ENCODE measurements around the gene ACVR1. TPM values are rescaled to one million over a fixed set of nuclear protein-coding genes. Genes with fewer than 3 reads are reported as not detected.

Gene ACVR1
- total and polyA plus RNA-seq, 2 of the 13 experiments (the other 11 are each of a cell fraction or from before 2014, with no cell fraction given) = 2.3 to 5.4 TPM

- no TSS peak for BruUV-seq (replicated peaks)
- no peak for DNase-seq (ENCODE audit: low spot score)
- no peak overlapping the region for H2AFZ ChIP-seq (ENCODE audit: low read length)
- no peak overlapping the region for H3K9ac ChIP-seq (ENCODE audit: insufficient read depth, low read depth, low read length)
- no peaks in the 10 kb centered on the region for H3K4me1 ChIP-seq (ENCODE audit: insufficient read depth, low read length)
- H4K20me1 ChIP-seq (ENCODE audit: insufficient read depth, low read length) = no peaks in the 10 kb centered on the region
- FAIRE-seq = no peak
- H3K4me3 ChIP-seq (replicated peaks in 1 of 3; ENCODE audit: insufficient read depth in 1 of 3, low read depth in 2 of 3, low read length in 3 of 3) = no peak overlapping the region
- intact Hi-C loops (cut with micrococcal nuclease; ENCODE audit: unreplicated experiment) (no loop called here), in situ Hi-C loops (cut with HindIII; ENCODE audit: extremely low pct_ligation_motif_present, low pct_unique_long_range_greater_than_20kb) (no loop called here)
- no peaks in the 10 kb centered on the region for H3K27me3 ChIP-seq (ENCODE audit: control insufficient read depth in 1 of 2, insufficient read depth in 2 of 2, low read length in 2 of 2)
- TF ChIP-seq TFAP4 (IDR thresholded peaks at IDR 0.05; ENCODE audit: borderline replicate concordance, low read depth) (no peak), ZNF513 (CRISPR knock-in tag; conservative IDR thresholded peaks at IDR 0.05) (no peak), BHLHE40 (IDR thresholded peaks at IDR 0.05; ENCODE audit: low read length) (no peak), ZNF747 (CRISPR knock-in tag; IDR thresholded peaks at IDR 0.05; ENCODE audit: borderline replicate concordance) (no peak), ZSCAN31 (CRISPR knock-in tag; IDR thresholded peaks at IDR 0.05; ENCODE audit: low read depth) (no peak), IRF2 (CRISPR knock-in tag; IDR thresholded peaks at IDR 0.05) (no peak), ZSCAN5A (CRISPR knock-in tag; IDR thresholded peaks at IDR 0.05; ENCODE audit: borderline replicate concordance) (no peak), ZNF224 (CRISPR knock-in tag; IDR thresholded peaks at IDR 0.05) (no peak), CHCHD3 (CRISPR knock-in tag; IDR thresholded peaks at IDR 0.05) (no peak), ZFP41 (CRISPR knock-in tag; IDR thresholded peaks at IDR 0.05; ENCODE audit: borderline replicate concordance) (no peak), CBFB (CRISPR knock-in tag; IDR thresholded peaks at IDR 0.05) (no peak)
- no peaks in the 10 kb centered on the region for H3K79me2 ChIP-seq (ENCODE audit: insufficient read depth, low read length)
- no peaks in the 10 kb centered on the region for H3K9me3 ChIP-seq (ENCODE audit: low read length)
- 91% methylated on average over 7 of the region's 7 CpGs for WGBS (ENCODE audit: low lambda C conversion rate)
- no peaks in the 10 kb centered on the region for H3K36me3 ChIP-seq (replicated peaks in 1 of 2; ENCODE audit: control insufficient read depth in 1 of 2, insufficient read depth in 2 of 2, low read length in 2 of 2)
- CTCF ChIA-PET (ENCODE audit: low intra/inter-chr PET ratio, low total read pairs) = no interaction called here
- ATAC-seq = no peak
- POLR2A ChIA-PET = no interaction called here
- H3K27ac ChIP-seq (ENCODE audit: extremely low read length, insufficient read depth, low read length) = no peak overlapping the region
- no peak overlapping the region for H3K4me2 ChIP-seq (ENCODE audit: low read depth, low read length)
Measured at GRCh38 chr2:157806426-157807077, 69.6 kb downstream of the ACVR1 start.
